DND-41 (cell line): Measurements from ENCODE around the gene DPF1.

ENCODE experiments used
- ATAC-seq: fragments of 200-7000 bp; cut with Tn5 transposase; 3 replicates; pipeline ENCODE4 v1.9.1; 2021; ENCODE audit warnings: low read depth; ENCODE audit not compliant: insufficient read depth
- DNase-seq: peaks from one replicate; pipeline ENCODE4 v3.0.0-alpha.2; 2020
- H2AFZ ChIP-seq: 2 replicates; pipeline ENCODE4 v1.6.0; 2012; ENCODE audit warnings: low read depth, low read length
- H3K27ac ChIP-seq: 2 replicates; pipeline ENCODE4 v1.5.1; 2012; ENCODE audit warnings: low read length, inconsistent platforms
- H3K27me3 ChIP-seq: fragments of 200-600 bp; sonication (generic); 2 replicates; pipeline ENCODE4 v1.6.0; 2012; ENCODE audit warnings: low read length, mild to moderate bottlenecking, inconsistent platforms; ENCODE audit not compliant: insufficient read depth, poor library complexity
- H3K36me3 ChIP-seq: 2 replicates; pipeline ENCODE4 v1.5.1; 2012; ENCODE audit warnings: low read length, inconsistent platforms; ENCODE audit not compliant: insufficient read depth
- H3K4me1 ChIP-seq: 2 replicates; pipeline ENCODE4 v1.5.1; 2012; ENCODE audit warnings: mild to moderate bottlenecking, low read length; ENCODE audit not compliant: insufficient read depth
- H3K4me2 ChIP-seq: 2 replicates; pipeline ENCODE4 v1.6.0; 2012; ENCODE audit warnings: mild to moderate bottlenecking, moderate library complexity, low read length, inconsistent platforms; ENCODE audit not compliant: insufficient read depth
- H3K4me3 ChIP-seq, 2 experiments: fragments of 200-600 bp in 1 of 2; shearing (Covaris generic) in 1 of 2; 2 replicates each; pipeline ENCODE4 v1.5.1; 2012 to 2016; ENCODE audit warnings: inconsistent platforms in 2 of 2, low read length in 2 of 2, mild to moderate bottlenecking in 2 of 2, low read depth in 1 of 2, moderate library complexity in 1 of 2
- H3K79me2 ChIP-seq: 2 replicates; pipeline ENCODE4 v1.6.0; 2012; ENCODE audit warnings: low read length, inconsistent platforms; ENCODE audit not compliant: insufficient read depth
- H3K9ac ChIP-seq: 2 replicates; pipeline ENCODE4 v1.6.0; 2012; ENCODE audit warnings: low read depth, mild to moderate bottlenecking, inconsistent platforms, low read length, moderate library complexity
- H3K9me3 ChIP-seq: 2 replicates; pipeline ENCODE4 v1.5.1; 2012; ENCODE audit warnings: low read length, moderate library complexity, mild to moderate bottlenecking, inconsistent platforms; ENCODE audit not compliant: insufficient read depth, severe bottlenecking
- H4K20me1 ChIP-seq: 2 replicates; pipeline ENCODE4 v1.6.0; 2012; ENCODE audit warnings: low read length; ENCODE audit not compliant: insufficient read depth
- CTCF ChIP-seq: IDR thresholded peaks from 2 replicates; pipeline ENCODE4 v1.5.1; 2012; ENCODE audit warnings: borderline replicate concordance, low read length, moderate library complexity, mild to moderate bottlenecking; ENCODE audit not compliant: poor library complexity, severe bottlenecking; ENCODE audit errors: extremely low read depth
- EZH2 ChIP-seq: IDR thresholded peaks from 3 replicates; pipeline ENCODE4 v1.6.1; 2012; ENCODE audit warnings: borderline replicate concordance, low read depth, mild to moderate bottlenecking, moderate library complexity, low read length, inconsistent platforms; ENCODE audit not compliant: severe bottlenecking

Gene DPF1

GRCh38 chr19:38252941-38253691, 29.1 kb upstream of the DPF1 start:
- H2AFZ ChIP-seq = no peak overlapping the region
- H3K9ac ChIP-seq = no peak overlapping the region
- H3K27ac ChIP-seq = no peak overlapping the region
- H3K9me3 ChIP-seq = no peaks in the 10 kb centered on the region
- H3K4me2 ChIP-seq = no peak overlapping the region
- H3K36me3 ChIP-seq = no peaks in the 10 kb centered on the region
- DNase-seq (no peak), ATAC-seq (no peak)
- H3K79me2 ChIP-seq = no peaks in the 10 kb centered on the region
- H3K4me1 ChIP-seq = no peaks in the 10 kb centered on the region
- no peak for TF ChIP-seq CTCF
- no peak for TF ChIP-seq EZH2
- no peak overlapping the region for H3K4me3 ChIP-seq
- H4K20me1 ChIP-seq = no peaks in the 10 kb centered on the region
- H3K27me3 ChIP-seq = no peaks in the 10 kb centered on the region

- H4K20me1 ChIP-seq = no peaks in the 10 kb centered on the region
- TF ChIP-seq EZH2 = no peak
- no peak for TF ChIP-seq CTCF
- H2AFZ ChIP-seq = no peak overlapping the region
- H3K79me2 ChIP-seq = no peaks in the 10 kb centered on the region
- H3K4me1 ChIP-seq = no peaks in the 10 kb centered on the region
- H3K27ac ChIP-seq = no peak overlapping the region
- H3K4me2 ChIP-seq = no peak overlapping the region
- no peak for DNase-seq
- H3K9ac ChIP-seq = no peak overlapping the region
- H3K27me3 ChIP-seq = no peaks in the 10 kb centered on the region
- no peak for ATAC-seq
- H3K9me3 ChIP-seq = no peaks in the 10 kb centered on the region
- H3K36me3 ChIP-seq = no peaks in the 10 kb centered on the region
- H3K4me3 ChIP-seq = no peak overlapping the region
Observed at GRCh38 chr19:38252385-38252784, 28.4 kb upstream of the DPF1 start.

GRCh38 chr19:38251564-38252051, 27.6 kb upstream of the DPF1 start:
- H2AFZ ChIP-seq = no peak overlapping the region
- ATAC-seq = no peak
- no peak overlapping the region for H3K4me3 ChIP-seq
- H3K9me3 ChIP-seq = no peaks in the 10 kb centered on the region
- no peak overlapping the region for H3K4me2 ChIP-seq
- no peak for TF ChIP-seq EZH2
- no peak for DNase-seq
- H4K20me1 ChIP-seq = no peaks in the 10 kb centered on the region
- no peak overlapping the region for H3K9ac ChIP-seq
- no peaks in the 10 kb centered on the region for H3K79me2 ChIP-seq
- H3K36me3 ChIP-seq = no peaks in the 10 kb centered on the region
- H3K27me3 ChIP-seq = no peaks in the 10 kb centered on the region
- no peaks in the 10 kb centered on the region for H3K4me1 ChIP-seq
- no peak overlapping the region for H3K27ac ChIP-seq

GRCh38 chr19:38250821-38251563, 27.0 kb upstream of the DPF1 start:
- TF ChIP-seq CTCF = no peak
- TF ChIP-seq EZH2 = no peak
- no peak overlapping the region for H3K9ac ChIP-seq

More at GRCh38 chr19:38250821-38251563, 27.0 kb upstream of the DPF1 start:
- Histone ChIP-seq H3K79me2 (no peaks in the 10 kb centered on the region), H3K27me3 (no peaks in the 10 kb centered on the region), H3K4me1 (no peaks in the 10 kb centered on the region), H3K4me2 (no peak overlapping the region), H3K9me3 (no peaks in the 10 kb centered on the region), H3K4me3 (no peak overlapping the region), H4K20me1 (no peaks in the 10 kb centered on the region), H2AFZ (no peak overlapping the region), H3K27ac (no peak overlapping the region), H3K36me3 (no peaks in the 10 kb centered on the region)
- no peak for DNase-seq
- ATAC-seq = no peak
